HG03108 (cell line): ENCODE results near the gene TBX10.
"Not testable (repeated sequence)": the region's sequence is repeated elsewhere in the genome, so short reads cannot be mapped to it uniquely, and the experiment has no call there.

Experiments
- ATAC-seq: cut with Tn5 transposase; IDR thresholded peaks from one replicate; pipeline ENCODE4 v1.9.1; 2021; ENCODE audit warnings: moderate library complexity; ENCODE audit not compliant: unreplicated experiment

TBX10 gene

GRCh38 chr11:67646535-67647336 lies 7.2 kb upstream of the TBX10 start:
- ATAC-seq = no peak

GRCh38 chr11:67645521-67646461 lies 6.2 kb upstream of the TBX10 start:
- ATAC-seq = no peak

GRCh38 chr11:67644472-67645418 lies 5.2 kb upstream of the TBX10 start:
- ATAC-seq = no peak

- ATAC-seq = no peak
Observed at GRCh38 chr11:67644042-67644441, 4.5 kb upstream of the TBX10 start.

GRCh38 chr11:67642173-67643120 lies 2.9 kb upstream of the TBX10 start:
- ATAC-seq = no peak

GRCh38 chr11:67641338-67642172 lies 2.0 kb upstream of the TBX10 start:
- no peak for ATAC-seq

- ATAC-seq = no peak
Observed at GRCh38 chr11:67640758-67641337, 1.3 kb upstream of the TBX10 start.

GRCh38 chr11:67640021-67640757 lies 626 bp upstream of the TBX10 start:
- ATAC-seq = no peak

GRCh38 chr11:67638535-67639437 lies 777 bp downstream of the TBX10 start:
- ATAC-seq = no peak

- not testable (repeated sequence) for ATAC-seq
Observed at GRCh38 chr11:67637441-67637840, 2.1 kb downstream of the TBX10 start.

GRCh38 chr11:67636962-67637361 lies 2.6 kb downstream of the TBX10 start:
- ATAC-seq = no peak

- no peak for ATAC-seq
Observed at GRCh38 chr11:67635231-67635521, 4.4 kb downstream of the TBX10 start.

GRCh38 chr11:67634366-67635230 lies 5.0 kb downstream of the TBX10 start:
- ATAC-seq = no peak

- no peak for ATAC-seq
Observed at GRCh38 chr11:67633758-67634365, 5.7 kb downstream of the TBX10 start.

- no peak for ATAC-seq
Observed at GRCh38 chr11:67632982-67633755, 6.4 kb downstream of the TBX10 start.
